NCI-H1092 (cell line): ENCODE data around the gene INSC.

ENCODE experiments used
- DNase-seq: peaks from one replicate; lab custom pipeline; 2025; lab: John Stamatoyannopoulos, UW

The INSC gene

GRCh38 chr11:15185021-15185420, 70.3 kb downstream of the INSC start:
- DNase-seq: no peak

- no peak for DNase-seq
These were observed 71.4 kb downstream of the INSC start for GRCh38 chr11:15186146-15186545.

- no peak for DNase-seq
These were observed 74.5 kb downstream of the INSC start for GRCh38 chr11:15189189-15189588.

DNA sequence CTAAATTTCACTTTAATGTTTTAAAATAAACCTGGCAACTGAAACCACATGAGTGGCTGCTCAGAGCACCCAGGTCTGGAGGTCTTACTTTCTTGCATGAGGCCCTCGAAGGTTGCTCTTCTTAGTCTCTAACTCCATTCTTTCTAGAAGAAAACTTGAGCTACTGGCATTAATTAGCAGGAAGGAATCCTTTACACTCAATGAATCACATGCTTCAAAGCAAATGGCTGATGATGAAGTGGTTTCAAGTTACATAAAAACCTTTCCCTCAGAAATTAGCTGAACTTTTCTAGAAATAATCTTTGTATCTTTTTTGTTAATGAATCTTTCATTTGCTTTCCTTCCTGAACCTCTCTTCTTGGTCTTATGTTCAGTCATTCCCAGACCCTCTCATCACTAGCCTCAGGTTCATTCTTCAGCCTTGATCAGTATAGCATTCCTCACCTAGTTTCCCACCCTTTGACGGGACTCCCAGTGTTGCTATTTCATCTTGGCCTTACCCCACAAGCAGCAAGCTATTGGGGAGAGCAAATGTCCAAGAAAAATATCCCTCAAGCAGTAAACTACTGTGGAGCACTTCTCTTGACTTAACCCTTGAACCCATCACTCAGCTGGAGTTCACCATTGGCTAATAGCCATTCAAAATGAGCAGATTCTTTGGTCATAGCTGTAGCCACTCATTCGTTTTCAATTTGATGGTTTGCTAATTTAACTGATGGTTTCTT, 75.1 kb downstream of the INSC start:
- no peak for DNase-seq

DNA sequence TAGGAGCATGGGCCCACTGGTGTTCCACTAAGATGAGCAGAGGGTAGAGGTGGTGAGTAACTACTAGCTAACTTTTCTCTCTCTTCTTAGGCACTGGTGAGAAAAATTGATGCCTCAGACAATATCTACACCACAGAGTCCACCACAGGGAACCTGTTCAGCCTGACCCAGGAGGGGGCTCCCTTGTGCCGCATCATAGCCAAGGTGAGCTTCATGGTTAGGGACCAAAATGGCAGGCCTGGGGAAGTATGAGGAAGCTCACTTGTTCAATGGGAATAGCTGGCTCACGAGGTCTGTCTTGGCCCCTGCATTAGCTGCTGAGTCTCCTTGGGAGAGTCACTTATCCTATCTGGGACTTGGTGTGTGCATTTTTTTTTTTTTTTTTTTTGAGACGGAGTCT, 75.9 kb downstream of the INSC start:
- no peak for DNase-seq

GRCh38 chr11:15192005-15192556, 77.4 kb downstream of the INSC start:
- DNase-seq: no peak

DNA sequence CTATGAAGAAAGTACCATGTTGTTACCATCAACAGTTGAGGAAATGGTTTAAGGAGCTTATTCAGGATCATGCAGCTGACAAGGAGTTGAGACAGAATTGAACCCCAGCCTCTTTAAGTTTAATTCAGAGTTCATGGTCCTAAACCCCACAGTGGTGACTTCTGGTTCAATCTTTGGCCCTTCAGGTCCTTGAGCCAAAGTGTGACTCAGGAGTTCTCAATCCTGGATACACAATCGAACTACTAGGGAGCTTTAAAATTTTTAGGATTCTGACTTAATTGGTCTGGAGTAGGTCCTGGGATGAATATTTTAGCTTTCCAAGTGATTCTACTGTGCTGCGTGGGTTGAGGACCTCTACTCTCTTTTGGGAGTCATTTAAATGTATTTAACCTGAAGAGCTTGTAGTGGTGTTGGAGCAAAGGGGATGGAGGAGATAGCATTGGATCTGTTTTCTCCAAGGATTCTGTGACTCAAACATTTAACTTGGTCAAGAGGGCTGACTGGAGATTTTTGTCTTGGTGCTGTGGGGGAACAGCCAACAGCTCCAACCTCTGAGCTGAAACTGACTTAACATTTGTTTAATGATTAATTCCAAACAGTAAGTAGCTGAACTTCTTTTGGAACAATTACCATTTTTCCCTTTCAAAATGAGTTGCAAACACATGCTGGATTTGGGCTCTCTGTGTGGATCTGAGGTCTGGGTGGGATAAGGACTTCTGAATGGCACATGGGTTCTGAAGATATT, 80.1 kb downstream of the INSC start:
- no peak for DNase-seq

- no peak for DNase-seq
These were observed 80.9 kb downstream of the INSC start for GRCh38 chr11:15195454-15196200.

- DNase-seq: no peak
These were observed 82.0 kb downstream of the INSC start for GRCh38 chr11:15196704-15197103.

DNA sequence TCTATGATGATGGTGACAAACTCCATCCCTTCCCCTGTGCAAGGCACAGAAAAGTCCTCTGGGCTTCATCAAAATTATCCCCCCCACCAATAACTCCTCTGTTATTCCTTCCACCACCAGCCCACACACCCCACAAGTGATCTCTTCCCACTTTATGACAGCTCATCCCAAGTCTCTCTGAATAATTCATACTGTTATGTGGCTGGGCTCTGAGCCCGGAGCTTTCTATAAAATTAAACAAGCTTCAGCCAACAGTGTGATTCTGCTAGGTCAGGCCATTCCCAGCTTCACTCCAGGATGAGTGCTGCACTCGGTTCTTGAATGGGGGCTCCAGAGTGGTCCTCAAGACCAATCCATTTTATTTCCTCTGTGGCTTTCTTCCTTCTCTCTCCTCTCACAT, 83.0 kb downstream of the INSC start:
- DNase-seq: no peak

DNA sequence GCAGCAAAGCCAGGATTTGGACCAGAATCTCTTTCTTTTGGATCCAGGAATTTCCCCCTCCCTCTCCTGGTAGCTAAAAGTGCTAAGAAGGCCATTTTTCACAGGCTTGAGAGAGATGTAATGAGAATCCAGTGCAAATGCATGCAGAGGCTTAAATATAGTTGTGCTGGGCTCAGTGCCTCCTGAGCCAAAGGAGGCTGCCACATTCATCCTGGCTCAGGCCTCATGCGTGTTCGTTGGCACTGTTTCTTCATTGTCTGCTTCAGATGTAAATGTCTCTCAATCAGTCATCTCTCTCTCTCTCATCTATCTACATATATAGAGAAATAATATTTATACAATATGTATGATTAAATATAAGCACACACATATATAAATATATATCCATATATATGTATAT, 83.6 kb downstream of the INSC start:
- DNase-seq: no peak

GRCh38 chr11:15199693-15200092, 85.0 kb downstream of the INSC start:
- DNase-seq: peak; percentile 27

DNA sequence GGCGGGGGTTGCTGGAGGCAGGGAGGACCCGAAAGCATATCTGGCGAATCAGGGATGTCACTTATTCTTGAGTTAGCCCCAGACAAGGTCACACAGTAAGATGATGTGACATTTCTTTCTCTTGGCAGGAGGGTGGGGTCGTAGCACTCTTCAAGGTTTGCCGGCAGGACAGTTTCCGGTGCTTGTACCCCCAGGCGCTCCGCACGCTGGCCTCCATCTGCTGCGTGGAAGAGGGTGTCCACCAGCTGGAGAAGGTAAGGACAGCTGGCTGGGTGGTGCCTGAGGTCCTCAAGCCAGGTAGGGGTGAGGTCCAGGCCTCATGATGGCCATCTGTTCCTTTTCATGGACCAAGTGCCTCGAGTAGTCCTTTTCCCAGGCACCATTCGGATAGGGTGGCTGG, 86.0 kb downstream of the INSC start:
- no peak for DNase-seq

GRCh38 chr11:15201586-15201985, 86.9 kb downstream of the INSC start:
- no peak for DNase-seq

DNA sequence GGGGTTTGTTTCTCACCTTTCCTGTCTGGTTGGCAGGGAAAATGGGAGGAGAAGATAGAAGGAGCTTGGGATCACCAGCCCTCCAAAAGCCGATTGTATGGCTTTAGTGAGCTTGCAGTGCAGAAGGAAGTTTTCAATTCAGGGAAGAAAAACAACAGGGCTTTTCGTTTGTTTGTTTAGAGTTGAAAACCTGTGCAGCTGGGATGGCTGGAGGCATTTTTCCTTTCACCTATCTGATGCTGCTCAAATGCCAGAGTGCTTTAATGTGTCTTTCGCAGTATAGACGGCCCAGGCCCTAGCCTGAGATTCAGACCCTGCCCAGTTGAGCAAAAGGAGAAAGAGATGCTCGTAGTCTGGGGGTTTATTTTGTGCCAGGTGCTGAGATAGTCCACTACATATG, 87.9 kb downstream of the INSC start:
- no peak for DNase-seq

- DNase-seq: no peak
These were observed 90.0 kb downstream of the INSC start for GRCh38 chr11:15204711-15205110.

GRCh38 chr11:15206791-15207190, 92.1 kb downstream of the INSC start:
- DNase-seq: no peak

DNA sequence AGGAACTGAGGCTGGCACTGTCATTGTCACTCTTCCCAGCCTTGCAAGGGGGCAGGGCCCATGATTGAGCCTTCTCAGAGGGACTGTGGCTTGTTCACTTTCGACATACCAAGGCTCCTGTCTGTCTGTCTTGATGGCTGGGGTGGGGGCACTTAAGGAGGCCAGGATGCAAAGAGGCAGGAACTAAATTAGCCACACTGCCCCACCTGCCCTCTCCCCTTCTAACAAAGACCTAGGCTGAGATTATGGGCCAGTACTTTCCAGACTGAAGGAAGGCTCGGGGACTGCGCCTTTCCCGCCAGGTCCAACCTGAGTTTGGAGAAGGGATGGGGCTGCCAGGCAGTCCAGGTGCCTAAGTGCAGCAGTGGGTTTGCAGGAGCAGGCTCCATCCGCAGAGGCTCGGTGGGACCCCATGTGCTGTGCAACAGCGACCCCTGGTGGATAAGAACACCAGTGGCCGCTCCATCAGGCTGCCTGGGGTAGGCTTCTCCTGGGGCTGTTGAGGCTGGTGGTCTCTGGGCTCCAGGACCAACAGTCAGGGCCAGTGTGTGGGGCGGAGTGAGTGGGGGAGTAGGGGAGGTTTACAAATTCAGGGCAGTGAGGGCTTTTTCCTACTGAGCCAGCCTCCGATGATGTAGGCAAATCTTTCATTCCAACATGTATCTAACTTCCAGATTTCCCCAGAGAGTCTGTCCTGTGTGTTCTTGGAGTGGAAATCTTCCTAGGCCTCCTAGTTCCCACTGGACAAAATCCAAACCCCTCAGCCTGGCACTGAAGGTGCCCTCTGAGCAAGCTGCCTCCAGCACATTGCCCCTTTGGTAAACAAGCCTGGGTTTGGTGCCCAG, 93.9 kb downstream of the INSC start:
- DNase-seq: peak; percentile 62

- no peak for DNase-seq
These were observed 98.2 kb downstream of the INSC start for GRCh38 chr11:15212876-15213275.

DNA sequence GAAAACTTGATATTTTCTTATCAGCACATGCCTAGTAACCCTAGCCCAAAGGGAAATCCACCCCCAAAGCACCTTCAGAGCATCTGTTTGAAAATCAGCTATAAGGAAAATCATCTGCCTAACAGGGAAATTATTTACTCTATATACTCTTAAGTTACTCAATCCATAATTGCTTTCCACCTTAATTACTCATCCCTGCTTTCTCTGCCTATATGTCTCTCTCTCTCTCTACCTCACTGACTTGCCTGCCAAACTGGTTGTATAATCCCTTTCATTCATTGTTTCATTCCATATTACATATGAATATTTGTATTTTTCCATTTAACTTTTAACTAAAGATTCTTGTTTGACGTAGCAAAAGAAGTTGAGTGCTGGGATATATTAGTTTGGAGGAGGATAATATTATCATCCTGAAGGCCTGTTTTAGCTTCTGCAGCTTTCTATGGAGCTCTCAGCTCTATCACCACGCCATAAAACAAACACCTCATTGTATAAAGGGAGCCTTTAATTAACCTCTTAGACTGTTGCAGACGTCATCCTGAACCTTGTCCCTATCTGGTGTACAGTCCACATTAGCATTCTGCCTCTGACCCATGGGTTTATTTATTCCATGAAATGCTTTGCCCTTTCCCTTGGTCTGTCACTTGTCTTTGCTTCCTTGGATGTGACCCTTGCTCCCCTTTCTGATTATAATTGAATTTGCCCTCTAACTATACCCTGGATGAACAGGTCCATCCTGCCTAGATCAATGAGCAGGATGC, 98.9 kb downstream of the INSC start:
- no peak for DNase-seq

GRCh38 chr11:15215005-15215404, 100.3 kb downstream of the INSC start:
- DNase-seq: peak; percentile 16
